ENCODE data around the gene PRKAG3. TPM values are rescaled to one million over a fixed set of nuclear protein-coding genes. Genes with fewer than 3 reads are reported as not detected.

PRKAG3 gene
- total and polyA plus RNA-seq, 8 donors = not detected

GRCh38 chr2:218856167-218856895 is 24.7 kb upstream of the PRKAG3 start:
- WGBS, 5 donors = 24 to 39% (median 35%) methylated on average over 12 of the region's 12 CpGs
- no peak for DNase-seq
- no peaks in the 10 kb centered on the region for H3K36me3 ChIP-seq
- TF ChIP-seq POLR2AphosphoS5 (IDR thresholded peaks at IDR 0.05) (no peak), EP300 (IDR thresholded peaks at IDR 0.05) (no peak), POLR2A (IDR thresholded peaks at IDR 0.05) (no peak), CTCF (IDR thresholded peaks at IDR 0.05) (no peak)
- peaks cover 24 to 38% (median 31%) of the 10 kb centered on the region in 4 donors for H3K4me1 ChIP-seq
- H3K27ac ChIP-seq = no peak overlapping the region
- H3K27me3 ChIP-seq = peaks cover 28 to 99% (median 73%) of the 10 kb centered on the region in 3 donors
- intact Hi-C loops (cut with DNase I; ENCODE audit: low total_unique reads) = loop anchor here (10.0 kb wide), 1 partner anchor 152 kb away; no protein-coding TSS in a partner anchor
- H3K4me3 ChIP-seq = no peak overlapping the region
- H3K9me3 ChIP-seq = no peaks in the 10 kb centered on the region

DNA sequence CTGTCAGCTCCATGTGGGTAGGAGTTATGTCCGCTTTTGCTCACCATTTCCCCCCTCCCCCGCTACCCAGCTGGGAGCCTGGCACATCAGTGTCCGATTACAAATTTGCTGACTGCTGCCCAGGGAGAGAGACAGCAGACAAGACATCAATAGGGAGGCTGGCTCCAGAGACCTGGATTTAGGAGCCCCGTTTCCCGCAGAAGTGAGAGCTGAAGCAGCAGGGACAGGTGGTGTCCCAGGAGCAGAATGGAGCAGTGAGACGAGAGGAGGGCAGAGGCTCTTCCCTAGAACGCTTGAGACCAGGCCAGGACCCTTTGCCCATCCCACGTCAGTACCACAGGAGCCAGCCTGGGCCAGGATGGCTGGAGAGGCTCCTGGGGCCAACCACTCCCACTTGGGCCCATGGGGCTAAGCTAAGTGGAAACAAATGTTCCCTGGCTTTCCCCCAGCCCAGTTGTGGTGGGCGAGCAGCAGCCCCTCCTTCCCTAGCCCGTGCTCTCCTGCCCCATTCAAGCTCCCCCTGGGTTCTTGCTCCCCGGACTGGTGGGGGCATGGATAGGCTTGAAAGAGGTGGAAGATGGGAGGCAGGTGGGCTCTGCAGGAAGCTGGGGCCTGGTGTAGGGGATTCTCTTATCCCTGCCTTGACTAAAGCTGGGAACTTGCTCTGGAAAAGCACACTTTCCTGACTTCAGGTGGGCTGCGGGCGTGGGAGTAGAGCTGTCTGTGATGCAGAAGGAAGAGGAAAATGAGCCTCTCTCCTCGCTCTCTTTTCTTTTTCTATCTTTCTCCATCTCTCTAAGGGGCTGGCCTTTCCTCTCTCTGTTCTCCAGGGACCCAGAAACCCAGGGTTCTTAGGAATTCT is 23.9 kb upstream of the PRKAG3 start:
- intact Hi-C loops (cut with DNase I; ENCODE audit: low total_unique reads) = loop anchor here (10.0 kb wide), 1 partner anchor 151 kb away; no protein-coding TSS in a partner anchor
- 34 to 40% (median 38%) methylated on average over 12 to 14 of the region's 14 CpGs for WGBS, 5 donors
- Histone ChIP-seq H3K27me3 (peaks cover 26 to 99% (median 71%) of the 10 kb centered on the region in 3 donors), H3K36me3 (no peaks in the 10 kb centered on the region), H3K4me3 (no peak overlapping the region), H3K9me3 (no peaks in the 10 kb centered on the region), H3K4me1 (peaks cover 18 to 30% (median 24%) of the 10 kb centered on the region in 4 donors), H3K27ac (no peak overlapping the region)
- no peak for DNase-seq
- TF ChIP-seq POLR2A (IDR thresholded peaks at IDR 0.05) (no peak), POLR2AphosphoS5 (IDR thresholded peaks at IDR 0.05) (no peak), CTCF (IDR thresholded peaks at IDR 0.05) (no peak), EP300 (IDR thresholded peaks at IDR 0.05) (no peak)

DNA sequence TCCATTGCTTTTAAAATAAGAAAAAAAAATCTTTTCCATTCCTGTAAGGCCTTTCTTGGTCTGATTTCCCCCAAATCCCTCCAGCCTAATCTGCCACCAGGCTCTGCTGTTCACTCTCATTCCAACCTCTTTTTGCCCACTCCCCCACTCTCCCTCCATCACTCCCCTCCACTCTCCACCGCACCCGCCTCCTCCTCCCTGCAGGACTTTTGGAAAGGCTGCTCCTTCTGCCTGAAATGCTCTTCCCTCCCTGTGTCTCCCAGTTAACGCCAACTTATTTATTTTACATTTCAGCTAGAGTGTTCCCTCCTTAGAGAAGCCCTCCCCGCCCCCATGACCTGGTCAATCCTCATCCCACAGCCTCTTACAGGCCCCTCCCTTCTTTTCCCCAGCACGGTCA is 23.3 kb upstream of the PRKAG3 start:
- 26 to 46% (median 32%) methylated on average over 5 of the region's 5 CpGs for WGBS, 5 donors
- Histone ChIP-seq H3K27me3 (peaks cover 19 to 99% (median 65%) of the 10 kb centered on the region in 3 donors), H3K4me3 (no peak overlapping the region), H3K9me3 (no peaks in the 10 kb centered on the region), H3K4me1 (peaks cover 12 to 23% (median 17%) of the 10 kb centered on the region in 4 donors), H3K27ac (no peak overlapping the region), H3K36me3 (no peaks in the 10 kb centered on the region)
- no peak for DNase-seq
- intact Hi-C loops (cut with DNase I; ENCODE audit: low total_unique reads) = loop anchor here (10.0 kb wide), 1 partner anchor 150 kb away; no protein-coding TSS in a partner anchor
- TF ChIP-seq CTCF (IDR thresholded peaks at IDR 0.05) (no peak), POLR2AphosphoS5 (IDR thresholded peaks at IDR 0.05) (no peak), POLR2A (IDR thresholded peaks at IDR 0.05) (no peak), EP300 (IDR thresholded peaks at IDR 0.05) (no peak)

DNA sequence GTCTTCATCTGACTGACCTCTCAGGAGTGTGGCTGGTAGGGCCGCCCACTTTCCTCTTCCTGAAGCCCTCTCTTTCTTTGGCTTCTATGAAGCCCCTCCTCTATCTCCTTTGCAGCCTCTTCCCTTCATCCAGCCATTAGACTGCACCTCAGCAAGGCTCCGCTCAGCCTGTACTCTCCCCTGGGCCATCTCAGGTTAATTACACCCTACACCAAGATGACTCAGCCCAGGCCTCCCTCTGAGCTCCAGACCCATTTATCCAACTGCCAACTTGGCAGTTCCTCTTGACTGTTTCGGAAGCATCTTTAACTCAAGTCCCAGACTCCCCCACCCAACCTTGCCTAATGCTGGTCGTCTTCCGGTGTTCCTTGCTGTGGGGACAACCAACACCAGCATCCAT is 22.2 kb upstream of the PRKAG3 start:
- TF ChIP-seq EP300 (IDR thresholded peaks at IDR 0.05) (no peak), POLR2A (IDR thresholded peaks at IDR 0.05) (no peak), POLR2AphosphoS5 (IDR thresholded peaks at IDR 0.05) (no peak), CTCF (IDR thresholded peaks at IDR 0.05) (no peak)
- 32 to 47% (median 37%) methylated on average over 5 of the region's 5 CpGs for WGBS, 5 donors
- intact Hi-C loops (cut with DNase I; ENCODE audit: low total_unique reads) = loop anchor here (10.0 kb wide), 1 partner anchor 149 kb away; no protein-coding TSS in a partner anchor
- no peaks in the 10 kb centered on the region for H3K9me3 ChIP-seq
- no peak for DNase-seq
- H3K27me3 ChIP-seq = peaks cover 8 to 99% (median 61%) of the 10 kb centered on the region in 3 donors
- H3K36me3 ChIP-seq = no peaks in the 10 kb centered on the region
- H3K4me1 ChIP-seq = peaks cover under 1 to 12% (median 6%) of the 10 kb centered on the region in 4 donors
- H3K4me3 ChIP-seq = no peak overlapping the region
- no peak overlapping the region for H3K27ac ChIP-seq
